Testis (tissue), 2 donors: Measurements from ENCODE around the gene SMAD1.

ENCODE experiments used
- CTCF ChIP-seq, 3 experiments: fragments of 450-650 bp in 2 of 3; fragments of 200-600 bp in 1 of 3; sonication (generic) in 1 of 3; IDR thresholded peaks; one replicate each; pipeline ENCODE4 v1.5.1; 2016 to 2019; ENCODE audit warnings: antibody characterized with exemption in 3 of 3, mild to moderate bottlenecking in 2 of 3, moderate library complexity in 1 of 3
- POLR2A ChIP-seq: fragments of 450-650 bp; IDR thresholded peaks from one replicate; pipeline ENCODE4 v1.6.1; 2017; ENCODE audit warnings: antibody characterized with exemption, mild to moderate bottlenecking, moderate library complexity

DNA sequence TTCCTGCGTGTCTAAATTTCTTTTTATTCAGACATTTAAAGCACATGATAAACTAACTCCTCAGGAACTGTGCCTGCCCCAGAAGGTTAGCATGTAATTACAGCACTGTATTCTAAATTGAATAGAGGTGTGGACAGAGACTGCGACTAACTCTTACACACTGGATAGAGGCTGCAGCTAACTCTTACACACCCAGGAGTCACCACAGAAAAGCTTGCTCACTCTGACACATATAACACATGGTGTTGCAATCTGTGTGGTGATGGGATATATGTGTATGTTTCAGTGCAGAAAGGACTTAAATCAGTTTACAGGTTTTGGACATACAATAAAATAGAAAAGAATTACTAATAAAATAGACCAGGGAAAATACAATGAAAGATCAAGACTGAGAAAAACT lies 41.5 kb downstream of the SMAD1 start:
- no peak for TF ChIP-seq CTCF (IDR thresholded peaks at IDR 0.05)
- TF ChIP-seq POLR2A, result no peak
